Stimulated activated CD4-positive, alpha-beta T cell treated with anti-CD3 and anti-CD28 coated beads, TNF-alpha, amount 100 ng/mL, for 4 hours (primary cell): ENCODE data around the gene H6PD.
"Not testable (repeated sequence)": the region's sequence is repeated elsewhere in the genome, so short reads cannot be mapped to it uniquely, and the experiment has no call there.

Source experiments
- DNase-seq, 3 experiments: peaks; one replicate each; pipeline ENCODE4 v3.0.0-alpha.2; 2020; ENCODE audit warnings: low read depth in 3 of 3

Gene H6PD

DNA sequence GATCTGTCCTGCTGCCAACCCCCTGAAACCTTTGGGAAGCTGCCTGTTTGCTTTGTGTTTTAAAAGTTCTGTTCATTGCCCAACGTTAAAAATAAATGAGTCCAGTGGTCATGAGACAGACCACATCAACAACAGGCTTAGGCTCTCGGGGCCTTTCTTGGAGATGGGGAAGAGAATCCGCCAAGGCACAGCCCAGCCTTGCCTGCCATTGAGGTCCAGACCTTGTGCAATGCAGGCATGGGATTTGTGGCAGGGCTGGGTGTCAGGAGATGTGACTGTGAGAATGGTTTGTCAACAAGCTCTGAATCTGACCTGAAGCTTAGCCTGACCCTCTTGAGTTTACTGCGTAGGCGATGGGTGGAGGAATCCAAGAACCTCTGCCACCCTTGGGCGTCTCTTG lies 62.3 kb downstream of the H6PD start:
- DNase-seq: no peak

- DNase-seq: no peak
These were observed 63.3 kb downstream of the H6PD start for GRCh38 chr1:9297831-9298230.

DNA sequence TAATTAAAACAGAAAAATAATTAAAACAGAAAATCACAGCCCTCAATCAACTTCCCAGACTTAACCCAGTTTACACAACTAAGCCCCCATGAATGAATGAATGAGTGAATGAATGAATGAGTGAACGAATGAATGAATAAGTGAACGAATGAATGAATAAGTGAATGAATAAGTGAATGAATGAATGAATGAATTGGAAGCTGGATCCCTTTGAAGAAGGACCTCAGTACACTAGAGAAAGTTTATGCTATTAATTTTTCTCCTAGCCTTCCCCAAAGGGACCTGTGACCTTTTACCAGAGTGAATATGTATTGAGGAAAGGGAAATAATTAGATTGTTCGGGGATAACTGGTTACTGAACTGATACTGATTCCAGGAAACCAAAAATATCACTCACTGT lies 63.7 kb downstream of the H6PD start:
- DNase-seq: no peak

GRCh38 chr1:9299571-9300541 lies 65.3 kb downstream of the H6PD start:
- not testable (repeated sequence) for DNase-seq

DNA sequence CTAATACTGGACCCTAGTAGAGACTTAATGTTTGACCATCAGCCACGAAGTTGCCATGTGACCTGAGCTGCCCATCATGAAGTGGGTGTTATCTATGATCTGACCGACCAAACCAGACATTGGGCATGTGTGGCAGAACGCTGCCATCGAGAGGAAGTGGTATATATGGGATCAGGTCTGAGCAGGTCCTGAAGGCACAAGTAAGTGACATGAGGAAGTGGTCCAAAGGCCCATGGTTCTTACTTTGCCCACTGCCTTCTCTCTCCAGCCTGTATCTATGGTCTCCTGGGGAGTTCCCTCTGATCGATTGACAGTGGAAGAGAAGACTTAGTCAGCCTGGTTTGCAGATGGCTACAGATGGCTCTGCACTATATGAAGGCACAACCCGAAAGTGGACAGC lies 66.0 kb downstream of the H6PD start:
- no peak for DNase-seq

DNA sequence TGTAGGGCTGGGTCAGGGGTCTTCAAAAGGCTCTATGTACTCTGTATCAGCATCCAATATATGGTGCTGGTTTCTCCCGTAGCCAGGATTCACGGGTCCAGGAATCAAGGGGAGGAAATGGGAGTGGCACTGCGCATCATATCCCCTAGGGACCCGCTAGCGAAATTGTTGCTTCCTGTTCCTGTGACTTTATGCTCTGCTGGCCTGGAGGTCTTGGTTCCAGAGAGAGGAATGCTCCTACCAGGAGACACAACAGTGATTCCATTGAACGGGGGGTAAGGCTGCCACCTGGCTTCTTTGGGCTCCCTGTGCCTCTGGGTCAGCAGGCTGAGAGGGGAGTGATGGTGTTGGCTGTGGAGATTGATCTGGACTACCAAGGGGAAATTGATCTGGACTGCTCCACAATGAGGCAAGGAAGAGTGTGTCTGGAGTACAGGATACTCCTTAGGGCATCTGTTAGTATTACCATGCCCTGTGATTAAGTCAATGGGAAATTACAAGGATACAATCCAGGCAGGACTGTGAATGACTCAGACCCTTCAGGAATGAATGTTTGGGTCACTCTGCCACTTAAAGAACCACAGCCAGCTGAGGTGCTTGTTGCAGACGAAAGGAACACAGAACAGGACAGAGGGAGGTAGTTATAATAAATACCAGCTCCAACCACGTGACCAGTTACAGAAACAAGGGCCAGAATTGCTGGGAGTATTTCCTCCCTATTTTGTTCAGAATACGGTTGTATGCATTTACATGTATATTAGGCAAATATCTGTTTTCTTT lies 68.4 kb downstream of the H6PD start:
- DNase-seq: no peak

GRCh38 chr1:9303916-9304315 lies 69.3 kb downstream of the H6PD start:
- no peak for DNase-seq

GRCh38 chr1:9305216-9305615 lies 70.6 kb downstream of the H6PD start:
- no peak for DNase-seq

- DNase-seq: no peak
These were observed 71.4 kb downstream of the H6PD start for GRCh38 chr1:9306006-9306405.

DNA sequence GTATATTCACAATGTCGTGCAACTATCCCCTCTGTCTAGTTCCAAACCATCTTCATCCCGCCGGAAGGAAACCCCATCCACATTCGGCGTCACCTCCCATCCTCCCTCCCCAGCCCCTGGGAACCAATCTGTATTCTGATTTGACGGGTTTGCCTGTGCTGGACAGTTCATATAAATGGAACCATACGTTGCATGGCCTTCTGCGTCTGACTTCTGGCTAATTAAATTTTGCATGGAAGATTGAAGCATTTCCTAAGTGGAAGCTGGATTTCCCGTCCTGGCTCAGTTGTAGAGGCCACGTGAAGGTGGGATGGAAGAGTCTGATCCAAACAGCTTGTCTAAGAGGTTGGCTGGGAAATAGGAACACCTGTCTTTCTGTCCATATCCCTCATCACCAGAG lies 72.7 kb downstream of the H6PD start:
- no peak for DNase-seq

- no peak for DNase-seq
These were observed 73.7 kb downstream of the H6PD start for GRCh38 chr1:9308236-9308785.

DNA sequence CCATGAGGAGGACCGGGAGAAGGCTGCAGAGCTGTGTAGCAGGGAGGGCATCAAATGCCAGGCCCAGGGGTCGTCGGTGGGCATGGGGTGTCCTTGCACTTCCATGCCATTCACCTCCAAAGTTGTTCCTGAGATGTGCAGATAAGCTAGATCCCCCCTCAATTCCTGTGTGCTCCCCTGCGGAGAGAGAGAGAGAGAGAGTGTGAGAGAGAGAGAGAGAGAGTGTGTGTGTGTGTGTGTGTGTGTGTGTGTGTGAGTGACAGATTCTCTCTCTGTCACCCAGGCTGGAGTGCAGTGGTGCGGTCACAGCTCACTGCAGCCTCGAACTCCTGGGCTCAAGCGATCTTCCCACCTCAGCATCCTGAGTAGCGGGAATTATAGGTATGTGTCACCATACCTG lies 74.5 kb downstream of the H6PD start:
- no peak for DNase-seq

DNA sequence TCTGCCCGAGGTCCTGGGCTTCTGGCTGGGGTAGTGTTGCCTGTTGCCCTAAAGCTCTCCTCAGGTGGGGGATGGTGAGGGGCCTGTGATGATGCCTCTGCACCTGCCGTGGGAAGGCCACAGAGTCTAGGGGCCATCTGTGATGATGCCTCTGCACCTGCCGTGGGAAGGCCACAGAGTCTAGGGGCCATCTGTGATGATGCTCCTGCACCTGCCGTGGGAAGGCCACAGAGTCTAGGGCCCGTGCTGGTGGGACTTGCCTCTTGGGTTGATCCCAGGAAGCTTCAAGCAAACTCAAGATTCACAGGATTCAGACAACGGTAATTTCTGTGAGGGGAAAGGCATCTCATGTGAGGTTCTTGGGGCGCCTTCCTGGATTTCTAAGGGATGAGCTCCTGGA lies 75.4 kb downstream of the H6PD start:
- DNase-seq: no peak

GRCh38 chr1:9311029-9311428 lies 76.5 kb downstream of the H6PD start:
- no peak for DNase-seq

GRCh38 chr1:9311479-9311878 lies 76.9 kb downstream of the H6PD start:
- DNase-seq: no peak

- no peak for DNase-seq
These were observed 77.7 kb downstream of the H6PD start for GRCh38 chr1:9312168-9312720.

DNA sequence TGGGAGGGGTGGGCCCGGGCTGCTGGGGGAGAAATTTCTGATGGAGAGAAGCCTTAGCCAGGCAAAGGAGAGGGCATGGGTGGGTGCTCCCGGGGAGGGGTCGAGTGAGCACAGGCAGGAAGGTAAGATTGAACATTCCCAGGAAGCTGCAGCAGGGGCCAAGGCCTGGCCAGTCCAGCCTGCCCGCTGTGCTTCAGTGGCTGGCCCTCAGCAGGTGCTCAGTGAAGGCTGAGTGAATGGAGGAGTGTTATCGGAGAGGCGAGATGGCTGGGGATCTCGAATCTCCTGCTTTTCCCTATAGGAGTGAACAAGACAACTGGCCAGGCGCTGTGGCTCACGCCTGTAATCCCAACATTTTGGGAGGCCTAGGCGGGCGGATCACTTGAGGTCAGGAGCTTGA lies 79.0 kb downstream of the H6PD start:
- DNase-seq: no peak

DNA sequence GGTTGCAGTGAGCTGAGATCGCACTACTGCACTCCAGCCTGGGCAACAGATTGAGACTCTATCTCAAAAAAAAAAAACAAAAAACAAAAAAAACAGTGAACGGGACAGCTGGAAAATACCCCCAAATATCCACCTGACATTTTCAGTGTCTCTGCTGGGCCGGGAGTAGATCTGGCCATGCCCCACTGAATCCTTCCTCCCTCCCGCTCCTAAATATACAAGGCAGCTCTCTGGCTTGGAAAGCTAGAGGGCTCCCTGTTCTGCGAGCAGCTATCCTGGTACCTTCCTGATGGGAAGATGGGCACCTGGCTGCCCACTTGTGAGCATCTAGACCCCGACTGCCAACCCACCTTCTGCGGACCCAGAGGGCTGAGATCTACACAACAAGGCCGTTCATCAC lies 79.5 kb downstream of the H6PD start:
- DNase-seq: no peak

DNA sequence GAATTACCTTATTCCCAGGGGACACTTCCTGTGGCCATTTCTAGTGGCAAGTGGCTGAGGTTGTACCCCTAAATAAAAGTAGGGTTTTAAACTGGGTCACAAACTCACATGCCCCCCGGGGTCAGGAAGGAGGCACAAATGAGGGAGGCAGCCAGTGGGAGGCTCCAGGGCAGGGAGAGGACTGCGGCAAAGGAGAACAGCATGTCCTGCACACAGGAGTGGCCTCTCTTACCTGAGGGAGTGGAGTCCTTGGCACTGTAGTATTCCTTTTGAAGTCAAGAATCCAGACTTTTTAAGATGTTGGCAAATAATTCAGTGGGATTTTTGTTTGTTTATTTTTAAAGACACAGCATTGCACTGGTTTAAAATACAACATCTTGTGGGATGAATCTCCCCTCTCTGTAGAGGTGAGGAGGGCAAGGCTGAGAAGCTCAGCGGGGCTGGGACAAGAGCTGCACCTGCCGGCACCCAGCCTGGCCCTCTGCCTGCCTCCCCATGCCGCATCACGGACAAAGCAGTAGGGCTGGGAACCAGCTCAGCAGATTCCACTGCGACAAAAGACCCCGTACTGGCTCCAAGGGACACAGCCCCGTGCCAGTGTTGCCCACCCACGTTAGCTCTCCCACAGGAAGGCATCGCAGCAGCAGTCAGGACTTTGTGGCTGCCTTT lies 80.3 kb downstream of the H6PD start:
- DNase-seq: no peak

- DNase-seq: peak in 1 of 3 experiments; percentile 42
These were observed 81.0 kb downstream of the H6PD start for GRCh38 chr1:9315411-9316079.

- DNase-seq: no peak
These were observed 81.5 kb downstream of the H6PD start for GRCh38 chr1:9316080-9316444.
